K562 (cell line): Measurements from ENCODE around the gene LCA5L. TPM values are rescaled to one million over a fixed set of nuclear protein-coding genes. Genes with fewer than 3 reads are reported as not detected.
A peak's percentile ranks its signal among the peaks of the same experiment; 100 is the strongest.

Experiments
- CEBPG ChIP-seq, 3 experiments: fragments of 200-800 bp in 1 of 3; sonication (Bioruptor generic) in 1 of 3; sonication (generic) in 1 of 3; formaldehyde crosslinking in 1 of 3; IDR thresholded peaks in 2 of 3; conservative IDR thresholded peaks in 1 of 3; 2 replicates each; pipeline versions ENCODE4 v1.6.1 to v1.8.0; 2016 to 2022; ENCODE audit warnings: missing compliant biosample characterization in 2 of 3, missing genetic modification characterization in 2 of 3, mild to moderate bottlenecking in 1 of 3, missing genetic modification reagents in 1 of 3
- CREM ChIP-seq: IDR thresholded peaks from 2 replicates; pipeline ENCODE4 v1.6.1; 2014; ENCODE audit warnings: antibody characterized with exemption, low read depth
- DACH1 ChIP-seq: fragments of 450-650 bp; IDR thresholded peaks from 2 replicates; pipeline ENCODE4 v1.6.1; 2018; ENCODE audit not compliant: partially characterized antibody
- DNMT1 ChIP-seq: fragments of 450-650 bp; IDR thresholded peaks from 2 replicates; pipeline ENCODE4 v1.6.1; 2016; ENCODE audit warnings: antibody characterized with exemption, mild to moderate bottlenecking
- DPF2 ChIP-seq: fragments of 450-650 bp; IDR thresholded peaks from 2 replicates; pipeline ENCODE4 v1.6.1; 2016
- HLTF ChIP-seq: fragments of 450-650 bp; IDR thresholded peaks from 2 replicates; pipeline ENCODE4 v1.6.1; 2016
- HNRNPLL ChIP-seq: fragments of 200-400 bp; formaldehyde crosslinking; IDR thresholded peaks from 2 replicates; pipeline ENCODE4 v1.6.1; 2017; ENCODE audit warnings: low read length, low read depth, mild to moderate bottlenecking; ENCODE audit not compliant: poor library complexity, severe bottlenecking
- KLF6 ChIP-seq: fragments of 250-450 bp; sonication (Bioruptor Pico); IDR thresholded peaks from 2 replicates; pipeline ENCODE4 v1.4.0; 2020; ENCODE audit warnings: mild to moderate bottlenecking, moderate library complexity, borderline replicate concordance
- MAZ ChIP-seq, 2 experiments: fragments of 450-650 bp in 1 of 2; sonication (generic) in 1 of 2; formaldehyde crosslinking; IDR thresholded peaks in 1 of 2; conservative IDR thresholded peaks in 1 of 2; 2 replicates each; pipeline versions ENCODE4 v1.4.0 to v1.5.0; 2020; ENCODE audit warnings: mild to moderate bottlenecking in 1 of 2, missing genetic modification reagents in 1 of 2
- MEF2D ChIP-seq: conservative IDR thresholded peaks from 2 replicates; pipeline ENCODE4 v1.6.1; 2016; ENCODE audit warnings: low read depth, missing genetic modification characterization, missing compliant biosample characterization
- NCOA6 ChIP-seq: fragments of 450-650 bp; IDR thresholded peaks from 2 replicates; pipeline ENCODE4 v1.6.1; 2017; ENCODE audit warnings: mild to moderate bottlenecking
- NCOR1 ChIP-seq: fragments of 450-650 bp; IDR thresholded peaks from 2 replicates; pipeline ENCODE4 v1.6.1; 2016; ENCODE audit warnings: mild to moderate bottlenecking, moderate library complexity
- RBM34 ChIP-seq: fragments of 200-400 bp; formaldehyde crosslinking; IDR thresholded peaks from 2 replicates; pipeline ENCODE4 v1.6.1; 2018; ENCODE audit warnings: low read length, borderline replicate concordance; ENCODE audit not compliant: insufficient read depth
- SETDB1 ChIP-seq: IDR thresholded peaks from one replicate; pipeline ENCODE4 v1.6.1; 2012; ENCODE audit warnings: low read length, control low read depth, inconsistent platforms
- TCF3 ChIP-seq: sonication (generic); formaldehyde crosslinking; IDR thresholded peaks from 2 replicates; pipeline ENCODE4 v1.4.0; 2020; ENCODE audit warnings: mild to moderate bottlenecking, missing genetic modification reagents
- ZFP30 ChIP-seq: fragments of 250-450 bp; sonication (Bioruptor Pico); IDR thresholded peaks from 2 replicates; pipeline ENCODE4 v1.8.0; 2022; ENCODE audit warnings: moderate library complexity, mild to moderate bottlenecking, inconsistent platforms, borderline replicate concordance
- ZFP36 ChIP-seq: fragments of 150-350 bp; IDR thresholded peaks from 2 replicates; pipeline ENCODE4 v1.6.1; 2018; ENCODE audit warnings: low read length, low read depth; ENCODE audit not compliant: partially characterized antibody
- ZNF217 ChIP-seq: sonication (generic); formaldehyde crosslinking; IDR thresholded peaks from 2 replicates; pipeline ENCODE4 v1.8.0; 2022; ENCODE audit warnings: mild to moderate bottlenecking, missing genetic modification reagents
- ZNF668 ChIP-seq: fragments of 250-450 bp; sonication (Bioruptor Pico); IDR thresholded peaks from 2 replicates; pipeline ENCODE4 v1.8.0; 2022; ENCODE audit warnings: mild to moderate bottlenecking, inconsistent platforms
- polyA plus RNA-seq, 8 experiments: library from polyadenylated mRNA; depleted of rRNA in 4 of 8; stranded (reverse) in 5 of 8; unstranded in 3 of 8; fragments of >200 nt; fragmentation: Nextera tagmentation in 2 of 8; fragmentation: Illumina TruSeq in 1 of 8; extraction: Ambion mirVana in 2 of 8; extraction: Trizol in 1 of 8; gene quantifications; 2 replicates each; pipeline versions ENCODE4 v1.2.1 to v1.2.3, GENCODE V29; 2011 to 2014; ENCODE audit warnings: inconsistent platforms in 1 of 8, missing spikeins in 1 of 8
- total RNA-seq, 7 experiments: library from RNA; depleted of rRNA in 6 of 7; stranded (reverse); fragments of >200 nt in 6 of 7; fragmentation: Illumina TruSeq in 2 of 7; extraction: Trizol in 2 of 7; gene quantifications; 2 replicates each; pipeline versions ENCODE4 v1.2.1 to v1.2.3, GENCODE V29; 2011 to 2021; ENCODE audit warnings: low replicate concordance in 1 of 7
- TF ChIP-seq, protein P1 (sequence below): fragments of 250-450 bp; sonication (Bioruptor Pico); IDR thresholded peaks from 2 replicates; pipeline ENCODE4 v1.4.0; 2020; ENCODE audit warnings: mild to moderate bottlenecking, moderate library complexity
- TF ChIP-seq, protein P2 (sequence below): fragments of 250-450 bp; sonication (Bioruptor Pico); IDR thresholded peaks from 2 replicates; pipeline ENCODE4 v1.5.0; 2021
- TF ChIP-seq, protein P3 (sequence below): IDR thresholded peaks from 3 replicates; pipeline ENCODE4 v1.6.1; 2011; ENCODE audit warnings: borderline replicate concordance, mild to moderate bottlenecking, moderate library complexity; ENCODE audit not compliant: insufficient read length; ENCODE audit errors: extremely low read depth
- TF ChIP-seq, protein P4 (sequence below): fragments of 250-450 bp; sonication (Bioruptor Pico); IDR thresholded peaks from 2 replicates; pipeline ENCODE4 v1.8.0; 2021; ENCODE audit warnings: moderate library complexity, mild to moderate bottlenecking, inconsistent platforms

LCA5L gene
- total and polyA plus RNA-seq, 9 of the 15 experiments (the other 6 are each of a cell fraction or from before 2014, with no cell fraction given), result 1.8 to 4.9 (median 3.8) TPM

DNA sequence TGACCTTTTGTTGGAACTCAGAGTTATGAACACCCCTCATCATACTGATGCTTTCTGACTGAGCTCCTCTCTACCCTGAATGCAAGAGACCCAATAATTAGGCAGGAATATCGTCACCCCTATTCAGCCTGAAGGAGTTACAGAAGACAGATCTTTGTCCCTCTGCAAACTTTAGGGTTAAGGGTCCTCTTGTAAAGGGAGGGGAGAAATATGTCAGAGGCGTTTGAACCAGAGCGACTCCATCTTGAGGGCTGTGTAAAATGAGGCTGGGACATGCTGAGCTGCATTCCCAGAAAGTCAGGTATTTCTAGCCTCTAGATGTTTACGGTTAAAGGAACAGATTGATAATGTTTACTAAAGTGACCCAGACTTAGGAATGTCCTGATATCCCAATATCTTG is 86.2 kb downstream of the LCA5L start (continued):
- peak in 1 of 2 experiments; percentile 84; a peak in 2 of 4 replicates for TF ChIP-seq MAZ (CRISPR knock-in tag; conservative IDR thresholded peaks at IDR 0.05 in 1 of 2, IDR thresholded peaks at IDR 0.05 in 1 of 2)
- no peak for TF ChIP-seq SETDB1
- TF ChIP-seq HLTF, result no peak
- no peak for TF ChIP-seq NCOA6
- TF ChIP-seq, protein P1, sequence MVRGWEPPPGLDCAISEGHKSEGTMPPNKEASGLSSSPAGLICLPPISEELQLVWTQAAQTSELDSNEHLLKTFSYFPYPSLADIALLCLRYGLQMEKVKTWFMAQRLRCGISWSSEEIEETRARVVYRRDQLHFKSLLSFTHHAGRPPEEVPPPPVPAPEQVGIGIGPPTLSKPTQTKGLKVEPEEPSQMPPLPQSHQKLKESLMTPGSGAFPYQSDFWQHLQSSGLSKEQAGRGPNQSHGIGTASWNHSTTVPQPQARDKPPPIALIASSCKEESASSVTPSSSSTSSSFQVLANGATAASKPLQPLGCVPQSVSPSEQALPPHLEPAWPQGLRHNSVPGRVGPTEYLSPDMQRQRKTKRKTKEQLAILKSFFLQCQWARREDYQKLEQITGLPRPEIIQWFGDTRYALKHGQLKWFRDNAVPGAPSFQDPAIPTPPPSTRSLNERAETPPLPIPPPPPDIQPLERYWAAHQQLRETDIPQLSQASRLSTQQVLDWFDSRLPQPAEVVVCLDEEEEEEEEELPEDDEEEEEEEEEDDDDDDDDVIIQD (CRISPR knock-in tag), result no peak
- no peak for TF ChIP-seq DPF2
- no peak for TF ChIP-seq ZFP30 (CRISPR knock-in tag)
- TF ChIP-seq DNMT1, result no peak
- TF ChIP-seq ZNF217, result no peak
- no peak for TF ChIP-seq RBM34
- TF ChIP-seq, protein P2, sequence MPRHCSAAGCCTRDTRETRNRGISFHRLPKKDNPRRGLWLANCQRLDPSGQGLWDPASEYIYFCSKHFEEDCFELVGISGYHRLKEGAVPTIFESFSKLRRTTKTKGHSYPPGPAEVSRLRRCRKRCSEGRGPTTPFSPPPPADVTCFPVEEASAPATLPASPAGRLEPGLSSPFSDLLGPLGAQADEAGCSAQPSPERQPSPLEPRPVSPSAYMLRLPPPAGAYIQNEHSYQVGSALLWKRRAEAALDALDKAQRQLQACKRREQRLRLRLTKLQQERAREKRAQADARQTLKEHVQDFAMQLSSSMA (CRISPR knock-in tag), result no peak
- TF ChIP-seq, protein P3, sequence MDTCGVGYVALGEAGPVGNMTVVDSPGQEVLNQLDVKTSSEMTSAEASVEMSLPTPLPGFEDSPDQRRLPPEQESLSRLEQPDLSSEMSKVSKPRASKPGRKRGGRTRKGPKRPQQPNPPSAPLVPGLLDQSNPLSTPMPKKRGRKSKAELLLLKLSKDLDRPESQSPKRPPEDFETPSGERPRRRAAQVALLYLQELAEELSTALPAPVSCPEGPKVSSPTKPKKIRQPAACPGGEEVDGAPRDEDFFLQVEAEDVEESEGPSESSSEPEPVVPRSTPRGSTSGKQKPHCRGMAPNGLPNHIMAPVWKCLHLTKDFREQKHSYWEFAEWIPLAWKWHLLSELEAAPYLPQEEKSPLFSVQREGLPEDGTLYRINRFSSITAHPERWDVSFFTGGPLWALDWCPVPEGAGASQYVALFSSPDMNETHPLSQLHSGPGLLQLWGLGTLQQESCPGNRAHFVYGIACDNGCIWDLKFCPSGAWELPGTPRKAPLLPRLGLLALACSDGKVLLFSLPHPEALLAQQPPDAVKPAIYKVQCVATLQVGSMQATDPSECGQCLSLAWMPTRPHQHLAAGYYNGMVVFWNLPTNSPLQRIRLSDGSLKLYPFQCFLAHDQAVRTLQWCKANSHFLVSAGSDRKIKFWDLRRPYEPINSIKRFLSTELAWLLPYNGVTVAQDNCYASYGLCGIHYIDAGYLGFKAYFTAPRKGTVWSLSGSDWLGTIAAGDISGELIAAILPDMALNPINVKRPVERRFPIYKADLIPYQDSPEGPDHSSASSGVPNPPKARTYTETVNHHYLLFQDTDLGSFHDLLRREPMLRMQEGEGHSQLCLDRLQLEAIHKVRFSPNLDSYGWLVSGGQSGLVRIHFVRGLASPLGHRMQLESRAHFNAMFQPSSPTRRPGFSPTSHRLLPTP, result no peak
- TF ChIP-seq KLF6 (CRISPR knock-in tag), result peak; percentile 98
- no peak for TF ChIP-seq DACH1
- no peak for TF ChIP-seq NCOR1
- no peak for TF ChIP-seq ZFP36
- TF ChIP-seq CEBPG (CRISPR knock-in tag; IDR thresholded peaks at IDR 0.05), result no peak
- TF ChIP-seq CEBPG (tag; conservative IDR thresholded peaks at IDR 0.05 in 1 of 2, IDR thresholded peaks at IDR 0.05 in 1 of 2), result no peak
- TF ChIP-seq ZNF668 (CRISPR knock-in tag), result peak; percentile 93
- TF ChIP-seq TCF3, result no peak
- no peak for TF ChIP-seq CREM
- TF ChIP-seq, protein P4, sequence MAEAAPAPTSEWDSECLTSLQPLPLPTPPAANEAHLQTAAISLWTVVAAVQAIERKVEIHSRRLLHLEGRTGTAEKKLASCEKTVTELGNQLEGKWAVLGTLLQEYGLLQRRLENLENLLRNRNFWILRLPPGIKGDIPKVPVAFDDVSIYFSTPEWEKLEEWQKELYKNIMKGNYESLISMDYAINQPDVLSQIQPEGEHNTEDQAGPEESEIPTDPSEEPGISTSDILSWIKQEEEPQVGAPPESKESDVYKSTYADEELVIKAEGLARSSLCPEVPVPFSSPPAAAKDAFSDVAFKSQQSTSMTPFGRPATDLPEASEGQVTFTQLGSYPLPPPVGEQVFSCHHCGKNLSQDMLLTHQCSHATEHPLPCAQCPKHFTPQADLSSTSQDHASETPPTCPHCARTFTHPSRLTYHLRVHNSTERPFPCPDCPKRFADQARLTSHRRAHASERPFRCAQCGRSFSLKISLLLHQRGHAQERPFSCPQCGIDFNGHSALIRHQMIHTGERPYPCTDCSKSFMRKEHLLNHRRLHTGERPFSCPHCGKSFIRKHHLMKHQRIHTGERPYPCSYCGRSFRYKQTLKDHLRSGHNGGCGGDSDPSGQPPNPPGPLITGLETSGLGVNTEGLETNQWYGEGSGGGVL (CRISPR knock-in tag), result 0 out of 2 replicates have a peak, but pooled peaks have one; percentile 26
- no peak for TF ChIP-seq HNRNPLL
- TF ChIP-seq MEF2D, result peak; percentile 92
